Measurements from ENCODE around the gene TELO2. TPM values are rescaled to one million over a fixed set of nuclear protein-coding genes. Genes with fewer than 3 reads are reported as not detected.

TELO2 gene
- polyA plus RNA-seq, 2 of the 4 experiments (the other 2 are of a cell fraction): 10.6 to 34.8 TPM

DNA sequence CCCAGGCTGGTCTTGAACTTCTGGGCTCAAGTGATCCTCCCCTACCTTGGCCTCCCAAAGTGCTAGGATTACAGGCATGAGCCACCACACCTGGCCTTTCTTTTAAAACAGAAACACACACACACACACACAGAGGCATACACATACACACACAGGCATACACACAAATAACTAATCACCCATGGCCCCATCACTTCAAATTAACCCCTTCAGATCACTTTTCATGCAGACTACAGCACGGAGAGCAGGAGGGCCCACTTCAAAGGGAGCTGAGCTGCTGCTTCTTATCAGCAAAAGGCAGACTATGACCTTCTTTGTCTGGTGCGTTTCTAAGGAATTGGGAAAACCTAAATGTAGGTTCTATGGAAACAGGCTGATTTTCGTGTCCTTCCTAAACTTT, 20.2 kb upstream of the TELO2 start:
- no peak overlapping the region for H3K4me3 ChIP-seq
- DNase-seq (ENCODE audit: low read depth in 1 of 2, low spot score in 1 of 2) (no peak), FAIRE-seq (no peak), ATAC-seq (no peak)
- no peaks in the 10 kb centered on the region for H3K9me3 ChIP-seq
- H3K4me2 ChIP-seq: no peak overlapping the region
- POLR2A ChIA-PET: no interaction called here
- CTCF ChIA-PET: interaction anchor here (0.6 to 1.2 kb wide), 4 partner anchors 13 to 415 kb away, joined by 3 read pairs; no protein-coding TSS in a partner anchor
- 80% methylated on average over 3 of the region's 3 CpGs for WGBS (ENCODE audit: missing lambda C conversion rate)
- H3K27ac ChIP-seq: no peak overlapping the region
- TF ChIP-seq ZFP36 (IDR thresholded peaks at IDR 0.05; ENCODE audit: borderline replicate concordance, partially characterized antibody) (no peak), RNF2 (IDR thresholded peaks at IDR 0.05; ENCODE audit: borderline replicate concordance, low read depth) (no peak), TFCP2L1 (CRISPR knock-in tag; IDR thresholded peaks at IDR 0.05) (no peak), MAZ (IDR thresholded peaks at IDR 0.05; ENCODE audit: borderline replicate concordance, low read depth, low read length) (no peak), HOXB13 (CRISPR knock-in tag; IDR thresholded peaks at IDR 0.05; ENCODE audit: low read depth) (no peak), ZNF302 (CRISPR knock-in tag; IDR thresholded peaks at IDR 0.05) (no peak), JUN (IDR thresholded peaks at IDR 0.05) (no peak), RAD21 (conservative IDR thresholded peaks at IDR 0.05 in 1 of 2, IDR thresholded peaks at IDR 0.05 in 1 of 2) (no peak), MYC (IDR thresholded peaks at IDR 0.05; ENCODE audit: borderline replicate concordance, low read length) (no peak), KDM5A (IDR thresholded peaks at IDR 0.05) (no peak), HES2 (IDR thresholded peaks at IDR 0.05) (no peak), EHF (CRISPR knock-in tag; IDR thresholded peaks at IDR 0.05) (no peak), SMC3 (IDR thresholded peaks at IDR 0.05) (no peak), BCL3 (IDR thresholded peaks at IDR 0.05) (no peak), EP300 (IDR thresholded peaks at IDR 0.05) (no peak)
- TF ChIP-seq, protein P1, sequence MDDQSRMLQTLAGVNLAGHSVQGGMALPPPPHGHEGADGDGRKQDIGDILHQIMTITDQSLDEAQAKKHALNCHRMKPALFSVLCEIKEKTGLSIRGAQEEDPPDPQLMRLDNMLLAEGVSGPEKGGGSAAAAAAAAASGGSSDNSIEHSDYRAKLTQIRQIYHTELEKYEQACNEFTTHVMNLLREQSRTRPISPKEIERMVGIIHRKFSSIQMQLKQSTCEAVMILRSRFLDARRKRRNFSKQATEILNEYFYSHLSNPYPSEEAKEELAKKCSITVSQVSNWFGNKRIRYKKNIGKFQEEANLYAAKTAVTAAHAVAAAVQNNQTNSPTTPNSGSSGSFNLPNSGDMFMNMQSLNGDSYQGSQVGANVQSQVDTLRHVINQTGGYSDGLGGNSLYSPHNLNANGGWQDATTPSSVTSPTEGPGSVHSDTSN (IDR thresholded peaks at IDR 0.05): no peak
- TF ChIP-seq, protein P2, sequence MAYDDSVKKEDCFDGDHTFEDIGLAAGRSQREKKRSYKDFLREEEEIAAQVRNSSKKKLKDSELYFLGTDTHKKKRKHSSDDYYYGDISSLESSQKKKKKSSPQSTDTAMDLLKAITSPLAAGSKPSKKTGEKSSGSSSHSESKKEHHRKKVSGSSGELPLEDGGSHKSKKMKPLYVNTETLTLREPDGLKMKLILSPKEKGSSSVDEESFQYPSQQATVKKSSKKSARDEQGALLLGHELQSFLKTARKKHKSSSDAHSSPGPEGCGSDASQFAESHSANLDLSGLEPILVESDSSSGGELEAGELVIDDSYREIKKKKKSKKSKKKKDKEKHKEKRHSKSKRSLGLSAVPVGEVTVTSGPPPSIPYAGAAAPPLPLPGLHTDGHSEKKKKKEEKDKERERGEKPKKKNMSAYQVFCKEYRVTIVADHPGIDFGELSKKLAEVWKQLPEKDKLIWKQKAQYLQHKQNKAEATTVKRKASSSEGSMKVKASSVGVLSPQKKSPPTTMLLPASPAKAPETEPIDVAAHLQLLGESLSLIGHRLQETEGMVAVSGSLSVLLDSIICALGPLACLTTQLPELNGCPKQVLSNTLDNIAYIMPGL (CRISPR knock-in tag; IDR thresholded peaks at IDR 0.05; ENCODE audit: borderline replicate concordance): no peak
- TF ChIP-seq, protein P3, sequence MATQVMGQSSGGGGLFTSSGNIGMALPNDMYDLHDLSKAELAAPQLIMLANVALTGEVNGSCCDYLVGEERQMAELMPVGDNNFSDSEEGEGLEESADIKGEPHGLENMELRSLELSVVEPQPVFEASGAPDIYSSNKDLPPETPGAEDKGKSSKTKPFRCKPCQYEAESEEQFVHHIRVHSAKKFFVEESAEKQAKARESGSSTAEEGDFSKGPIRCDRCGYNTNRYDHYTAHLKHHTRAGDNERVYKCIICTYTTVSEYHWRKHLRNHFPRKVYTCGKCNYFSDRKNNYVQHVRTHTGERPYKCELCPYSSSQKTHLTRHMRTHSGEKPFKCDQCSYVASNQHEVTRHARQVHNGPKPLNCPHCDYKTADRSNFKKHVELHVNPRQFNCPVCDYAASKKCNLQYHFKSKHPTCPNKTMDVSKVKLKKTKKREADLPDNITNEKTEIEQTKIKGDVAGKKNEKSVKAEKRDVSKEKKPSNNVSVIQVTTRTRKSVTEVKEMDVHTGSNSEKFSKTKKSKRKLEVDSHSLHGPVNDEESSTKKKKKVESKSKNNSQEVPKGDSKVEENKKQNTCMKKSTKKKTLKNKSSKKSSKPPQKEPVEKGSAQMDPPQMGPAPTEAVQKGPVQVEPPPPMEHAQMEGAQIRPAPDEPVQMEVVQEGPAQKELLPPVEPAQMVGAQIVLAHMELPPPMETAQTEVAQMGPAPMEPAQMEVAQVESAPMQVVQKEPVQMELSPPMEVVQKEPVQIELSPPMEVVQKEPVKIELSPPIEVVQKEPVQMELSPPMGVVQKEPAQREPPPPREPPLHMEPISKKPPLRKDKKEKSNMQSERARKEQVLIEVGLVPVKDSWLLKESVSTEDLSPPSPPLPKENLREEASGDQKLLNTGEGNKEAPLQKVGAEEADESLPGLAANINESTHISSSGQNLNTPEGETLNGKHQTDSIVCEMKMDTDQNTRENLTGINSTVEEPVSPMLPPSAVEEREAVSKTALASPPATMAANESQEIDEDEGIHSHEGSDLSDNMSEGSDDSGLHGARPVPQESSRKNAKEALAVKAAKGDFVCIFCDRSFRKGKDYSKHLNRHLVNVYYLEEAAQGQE (IDR thresholded peaks at IDR 0.05): no peak
- H3K4me1 ChIP-seq: peaks cover 11% of the 10 kb centered on the region

All from A549 (cell line).